Measurements from ENCODE around the gene VANGL2. TPM values are rescaled to one million over a fixed set of nuclear protein-coding genes. Genes with fewer than 3 reads are reported as not detected.
A peak's percentile ranks its signal among the peaks of the same experiment; 100 is the strongest.

VANGL2 gene
- total and polyA plus RNA-seq, 9 of the 15 experiments (the other 6 are each of a cell fraction or from before 2014, with no cell fraction given) = 0.28 to 4.0 (median 0.98) TPM

DNA sequence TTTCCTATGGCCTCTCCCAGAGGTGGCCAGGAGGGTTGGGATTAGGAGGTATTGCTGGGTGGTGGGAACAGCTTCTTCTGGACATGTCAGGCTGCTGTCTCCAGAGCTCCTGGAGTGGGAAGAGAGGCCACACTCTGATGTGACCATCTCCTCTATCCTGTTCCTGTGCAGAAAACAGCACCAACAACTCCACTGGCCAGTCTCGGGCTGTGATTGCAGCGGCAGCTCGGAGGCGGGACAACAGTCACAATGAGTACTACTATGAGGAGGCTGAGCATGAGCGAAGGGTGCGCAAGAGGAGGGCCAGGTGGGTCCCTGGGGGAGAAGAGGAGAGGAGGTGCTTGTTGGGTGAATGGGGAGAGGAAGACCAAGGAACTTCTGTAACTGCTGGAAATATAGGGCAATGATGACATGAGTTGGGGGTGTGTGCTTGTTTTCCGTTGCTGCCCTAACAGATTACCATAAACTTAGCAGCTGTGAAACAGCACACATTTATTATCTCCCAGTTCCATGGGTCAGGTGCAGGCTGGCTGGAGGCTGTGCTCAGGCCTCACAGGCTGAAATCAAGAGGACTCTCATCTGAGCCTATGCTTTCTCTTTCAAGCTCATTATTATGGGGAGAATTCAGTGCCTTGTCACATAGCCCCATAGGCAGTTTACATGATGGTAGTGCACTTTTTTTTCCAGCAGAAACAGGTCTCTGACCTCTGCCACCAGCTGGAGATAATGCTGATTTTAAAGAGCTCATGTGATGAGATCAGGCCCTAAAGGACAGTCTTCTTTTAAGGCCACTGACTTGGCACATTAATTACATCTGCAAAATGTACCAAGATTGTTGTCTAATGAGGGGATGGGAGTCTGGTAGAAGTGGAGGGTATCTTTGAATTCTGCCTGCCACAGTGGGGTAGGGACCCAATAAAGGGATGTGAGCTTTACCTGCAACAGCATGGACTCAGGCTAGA, 20.8 kb downstream of the VANGL2 start (continued):
- TF ChIP-seq CEBPB (tag; IDR thresholded peaks at IDR 0.05) = no peak
- TF ChIP-seq ZSCAN32 (CRISPR knock-in tag; IDR thresholded peaks at IDR 0.05) = no peak
- no peak for TF ChIP-seq YY1 (IDR thresholded peaks at IDR 0.05; ENCODE audit: borderline replicate concordance in 1 of 3, control insufficient read depth in 1 of 3, extremely low read depth in 1 of 3, insufficient read depth in 3 of 3, insufficient read length in 1 of 3, insufficient replicate concordance in 2 of 3, low read depth in 1 of 3, low read length in 2 of 3)
- no peak for TF ChIP-seq TFAM (CRISPR knock-in tag; conservative IDR thresholded peaks at IDR 0.05)
- peak; percentile 27; the same call in 1 of the 2 replicates for TF ChIP-seq L3MBTL2 (IDR thresholded peaks at IDR 0.05)
- no peak for TF ChIP-seq SIN3B (IDR thresholded peaks at IDR 0.05; ENCODE audit: low read depth)
- TF ChIP-seq BRF1 (IDR thresholded peaks at IDR 0.05; ENCODE audit: borderline replicate concordance, extremely low read depth, insufficient read length) = no peak
- TF ChIP-seq ZSCAN29 (IDR thresholded peaks at IDR 0.05) = no peak
- TF ChIP-seq TOE1 (IDR thresholded peaks at IDR 0.05; ENCODE audit: borderline replicate concordance) = no peak
- TF ChIP-seq TOE1 (CRISPR knock-in tag; IDR thresholded peaks at IDR 0.05; ENCODE audit: borderline replicate concordance, low read depth) = no peak
- TF ChIP-seq, protein P1, sequence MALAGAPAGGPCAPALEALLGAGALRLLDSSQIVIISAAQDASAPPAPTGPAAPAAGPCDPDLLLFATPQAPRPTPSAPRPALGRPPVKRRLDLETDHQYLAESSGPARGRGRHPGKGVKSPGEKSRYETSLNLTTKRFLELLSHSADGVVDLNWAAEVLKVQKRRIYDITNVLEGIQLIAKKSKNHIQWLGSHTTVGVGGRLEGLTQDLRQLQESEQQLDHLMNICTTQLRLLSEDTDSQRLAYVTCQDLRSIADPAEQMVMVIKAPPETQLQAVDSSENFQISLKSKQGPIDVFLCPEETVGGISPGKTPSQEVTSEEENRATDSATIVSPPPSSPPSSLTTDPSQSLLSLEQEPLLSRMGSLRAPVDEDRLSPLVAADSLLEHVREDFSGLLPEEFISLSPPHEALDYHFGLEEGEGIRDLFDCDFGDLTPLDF (CRISPR knock-in tag; IDR thresholded peaks at IDR 0.05) = no peak
- TF ChIP-seq, protein P2, sequence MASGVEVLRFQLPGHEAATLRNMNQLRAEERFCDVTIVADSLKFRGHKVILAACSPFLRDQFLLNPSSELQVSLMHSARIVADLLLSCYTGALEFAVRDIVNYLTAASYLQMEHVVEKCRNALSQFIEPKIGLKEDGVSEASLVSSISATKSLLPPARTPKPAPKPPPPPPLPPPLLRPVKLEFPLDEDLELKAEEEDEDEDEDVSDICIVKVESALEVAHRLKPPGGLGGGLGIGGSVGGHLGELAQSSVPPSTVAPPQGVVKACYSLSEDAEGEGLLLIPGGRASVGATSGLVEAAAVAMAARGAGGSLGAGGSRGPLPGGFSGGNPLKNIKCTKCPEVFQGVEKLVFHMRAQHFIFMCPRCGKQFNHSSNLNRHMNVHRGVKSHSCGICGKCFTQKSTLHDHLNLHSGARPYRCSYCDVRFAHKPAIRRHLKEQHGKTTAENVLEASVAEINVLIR (CRISPR knock-in tag; IDR thresholded peaks at IDR 0.05) = no peak
- TF ChIP-seq ZNF589 (CRISPR knock-in tag; IDR thresholded peaks at IDR 0.05; ENCODE audit: low read depth) = peak; percentile 75
- TF ChIP-seq, protein P3, sequence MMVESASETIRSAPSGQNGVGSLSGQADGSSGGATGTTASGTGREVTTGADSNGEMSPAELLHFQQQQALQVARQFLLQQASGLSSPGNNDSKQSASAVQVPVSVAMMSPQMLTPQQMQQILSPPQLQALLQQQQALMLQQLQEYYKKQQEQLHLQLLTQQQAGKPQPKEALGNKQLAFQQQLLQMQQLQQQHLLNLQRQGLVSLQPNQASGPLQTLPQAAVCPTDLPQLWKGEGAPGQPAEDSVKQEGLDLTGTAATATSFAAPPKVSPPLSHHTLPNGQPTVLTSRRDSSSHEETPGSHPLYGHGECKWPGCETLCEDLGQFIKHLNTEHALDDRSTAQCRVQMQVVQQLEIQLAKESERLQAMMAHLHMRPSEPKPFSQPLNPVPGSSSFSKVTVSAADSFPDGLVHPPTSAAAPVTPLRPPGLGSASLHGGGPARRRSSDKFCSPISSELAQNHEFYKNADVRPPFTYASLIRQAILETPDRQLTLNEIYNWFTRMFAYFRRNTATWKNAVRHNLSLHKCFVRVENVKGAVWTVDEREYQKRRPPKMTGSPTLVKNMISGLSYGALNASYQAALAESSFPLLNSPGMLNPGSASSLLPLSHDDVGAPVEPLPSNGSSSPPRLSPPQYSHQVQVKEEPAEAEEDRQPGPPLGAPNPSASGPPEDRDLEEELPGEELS (CRISPR knock-in tag; IDR thresholded peaks at IDR 0.05; ENCODE audit: borderline replicate concordance) = no peak
- no peak for TF ChIP-seq NBN (IDR thresholded peaks at IDR 0.05; ENCODE audit: low read depth)
- no peak for TF ChIP-seq MAFG (tag; conservative IDR thresholded peaks at IDR 0.05)
- TF ChIP-seq, protein P4, sequence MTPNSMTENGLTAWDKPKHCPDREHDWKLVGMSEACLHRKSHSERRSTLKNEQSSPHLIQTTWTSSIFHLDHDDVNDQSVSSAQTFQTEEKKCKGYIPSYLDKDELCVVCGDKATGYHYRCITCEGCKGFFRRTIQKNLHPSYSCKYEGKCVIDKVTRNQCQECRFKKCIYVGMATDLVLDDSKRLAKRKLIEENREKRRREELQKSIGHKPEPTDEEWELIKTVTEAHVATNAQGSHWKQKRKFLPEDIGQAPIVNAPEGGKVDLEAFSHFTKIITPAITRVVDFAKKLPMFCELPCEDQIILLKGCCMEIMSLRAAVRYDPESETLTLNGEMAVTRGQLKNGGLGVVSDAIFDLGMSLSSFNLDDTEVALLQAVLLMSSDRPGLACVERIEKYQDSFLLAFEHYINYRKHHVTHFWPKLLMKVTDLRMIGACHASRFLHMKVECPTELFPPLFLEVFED (CRISPR knock-in tag; conservative IDR thresholded peaks at IDR 0.05) = no peak
- TF ChIP-seq, protein P5, sequence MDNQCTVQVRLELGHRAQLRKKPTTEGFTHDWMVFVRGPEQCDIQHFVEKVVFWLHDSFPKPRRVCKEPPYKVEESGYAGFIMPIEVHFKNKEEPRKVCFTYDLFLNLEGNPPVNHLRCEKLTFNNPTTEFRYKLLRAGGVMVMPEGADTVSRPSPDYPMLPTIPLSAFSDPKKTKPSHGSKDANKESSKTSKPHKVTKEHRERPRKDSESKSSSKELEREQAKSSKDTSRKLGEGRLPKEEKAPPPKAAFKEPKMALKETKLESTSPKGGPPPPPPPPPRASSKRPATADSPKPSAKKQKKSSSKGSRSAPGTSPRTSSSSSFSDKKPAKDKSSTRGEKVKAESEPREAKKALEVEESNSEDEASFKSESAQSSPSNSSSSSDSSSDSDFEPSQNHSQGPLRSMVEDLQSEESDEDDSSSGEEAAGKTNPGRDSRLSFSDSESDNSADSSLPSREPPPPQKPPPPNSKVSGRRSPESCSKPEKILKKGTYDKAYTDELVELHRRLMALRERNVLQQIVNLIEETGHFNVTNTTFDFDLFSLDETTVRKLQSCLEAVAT (IDR thresholded peaks at IDR 0.05) = no peak
- no peak for TF ChIP-seq MCM5 (IDR thresholded peaks at IDR 0.05; ENCODE audit: low read depth)
- TF ChIP-seq CTBP1 (IDR thresholded peaks at IDR 0.05; ENCODE audit: borderline replicate concordance) = no peak; the same call in 1 of the 2 replicates

Data from K562 (cell line).